ENCODE measurements around the gene CENPN. TPM values are rescaled to one million over a fixed set of nuclear protein-coding genes. Genes with fewer than 3 reads are reported as not detected.

Gene CENPN
- total RNA-seq, result 5.1 and 35.2 TPM in 2 replicates

GRCh38 chr16:81006813-81007695 is at the start of gene CENPN, which contains the start of gene CMC2:
TSS of gene CENPN (plus strand) at chr16:81007214. CDS start at chr16:81011940, 4,726 bp downstream.
TSS of gene CMC2 (minus strand) at chr16:81006885. CDS start at chr16:80997394, 9,491 bp downstream.

DNA sequence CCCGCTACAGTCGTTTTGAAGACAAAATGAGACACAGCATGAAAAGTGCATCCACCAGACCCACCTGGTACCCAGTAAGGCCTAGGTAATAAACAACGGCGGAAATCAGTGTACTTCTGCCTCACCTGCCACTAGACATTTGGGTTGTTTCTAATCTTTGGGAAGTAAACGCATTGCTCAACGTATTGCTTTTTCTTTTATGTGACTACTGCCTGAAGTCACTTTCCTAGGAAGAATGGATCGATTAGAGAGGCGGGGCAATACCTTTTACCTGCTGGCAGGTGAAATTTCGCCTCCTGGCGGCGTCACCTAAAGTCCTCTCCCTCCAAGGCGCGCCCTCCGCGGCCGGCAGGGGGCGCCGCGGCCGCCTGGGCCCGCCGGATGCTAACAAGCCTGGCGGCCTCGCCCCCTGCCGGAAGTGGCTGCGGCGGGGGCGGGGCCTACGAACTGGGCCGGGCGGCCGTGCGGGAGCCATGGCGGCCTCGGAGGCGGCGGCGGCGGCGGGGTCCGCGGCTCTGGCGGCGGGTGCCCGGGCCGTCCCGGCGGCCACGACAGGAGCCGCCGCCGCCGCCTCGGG is 28.5 kb downstream of the CENPN start, which contains the start of gene ATMIN:
TSS of gene ATMIN (plus strand) at position 445 of the 577 bp plus-strand sequence. CDS start at position 474, 29 bp downstream.

GRCh38 chr16:81077076-81077940 is 70.3 kb downstream of the CENPN start, which contains the start of gene C16orf46:
TSS of gene C16orf46 (minus strand) at chr16:81077238. CDS start at chr16:81063955, 13,283 bp downstream.

Other genes starting within 250 kb of the CENPN start
- gene CDYL2, start 202.6 kb upstream of the CENPN start, total RNA-seq, result 4.7 and 5.1 TPM in 2 replicates
- 35.4 and 71.0 TPM in 2 replicates for gene CMC2, start 329 bp upstream of the CENPN start, total RNA-seq
- 19.1 and 27.8 TPM in 2 replicates for gene ATMIN, start 28.6 kb downstream of the CENPN start, total RNA-seq
- 0.49 and 1.9 TPM in 2 replicates for gene C16orf46, start 70.0 kb downstream of the CENPN start, total RNA-seq
- 14.1 and 23.5 TPM in 2 replicates for gene GCSH, start 89.2 kb downstream of the CENPN start, total RNA-seq
- 0.16 and 1.1 TPM in 2 replicates for gene BCO1, start 231.5 kb downstream of the CENPN start, total RNA-seq

Data from mesangial cell (primary cell).